NCI-H2196 (cell line): ENCODE data around the gene REXO4.
"Not testable (repeated sequence)": the region's sequence is repeated elsewhere in the genome, so short reads cannot be mapped to it uniquely, and the experiment has no call there.

Source experiments
- DNase-seq: peaks from one replicate; lab custom pipeline; 2025; ENCODE audit not compliant: unreplicated experiment; lab: John Stamatoyannopoulos, UW

The REXO4 gene

DNA sequence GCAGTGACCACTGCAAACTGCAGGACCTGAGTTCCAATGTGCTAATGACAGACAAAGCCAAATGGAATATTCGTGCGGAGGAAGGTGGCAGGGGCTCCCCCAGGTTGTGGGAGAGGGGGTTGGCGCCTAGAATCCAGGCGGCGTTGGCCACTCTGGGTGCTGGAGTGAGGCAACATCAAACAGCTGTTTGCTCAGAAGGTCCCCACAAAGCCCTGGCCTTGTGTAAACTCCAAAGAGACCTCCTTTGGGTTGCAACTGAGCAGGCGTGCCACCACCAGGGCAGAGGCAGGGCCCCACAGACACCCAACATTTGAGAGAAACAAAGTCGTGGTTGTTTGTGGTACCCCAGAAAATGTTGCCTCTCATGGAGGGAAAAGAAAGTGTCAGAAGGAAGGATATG is 27.1 kb downstream of the REXO4 start:
- DNase-seq = no peak

DNA sequence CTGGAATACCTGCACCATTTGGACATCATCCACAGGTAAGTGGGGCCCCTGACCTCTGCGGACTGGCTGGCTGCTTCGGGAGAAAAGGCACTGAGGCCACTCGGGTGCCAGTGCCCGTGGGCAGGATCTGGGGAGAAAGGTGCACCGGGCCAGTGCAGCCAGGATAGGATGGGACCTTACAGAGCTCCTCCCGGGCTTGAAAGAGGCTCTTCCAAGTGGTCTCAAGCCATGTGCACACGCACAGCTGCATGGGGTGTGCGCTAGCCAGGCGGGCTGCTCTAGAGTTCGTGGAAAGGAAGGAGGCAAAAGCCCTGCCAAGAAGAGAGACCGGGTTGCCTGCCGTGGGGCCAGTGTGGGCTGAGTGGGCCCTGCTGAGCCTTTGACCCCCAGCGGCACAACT is 28.2 kb downstream of the REXO4 start:
- no peak for DNase-seq

DNA sequence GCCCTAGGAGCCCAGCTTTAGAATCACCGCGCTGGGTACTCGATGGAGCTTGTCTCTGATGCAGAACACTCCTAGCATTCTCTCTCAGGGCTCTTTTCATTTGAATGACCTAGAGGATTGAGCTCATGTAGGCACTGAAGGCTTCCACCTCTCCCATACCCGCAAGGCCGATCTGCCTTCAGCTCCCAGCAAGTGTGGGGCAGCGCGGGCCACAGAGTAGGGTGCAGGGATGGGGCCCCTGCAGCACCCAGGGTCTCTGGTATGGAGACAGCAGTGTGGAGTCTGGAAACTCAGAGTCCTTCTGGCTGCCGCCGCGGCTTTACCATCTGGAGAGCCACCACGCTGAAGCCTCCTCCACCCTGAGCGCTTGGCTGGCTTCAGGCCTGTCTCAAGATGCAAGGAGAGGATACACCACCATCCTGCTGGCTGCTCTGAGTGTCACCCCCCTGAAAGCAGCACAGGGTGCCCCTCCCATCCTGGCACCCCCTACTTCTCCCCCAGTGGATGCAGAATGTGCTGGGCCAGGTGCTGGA is 28.7 kb downstream of the REXO4 start:
- no peak for DNase-seq

DNA sequence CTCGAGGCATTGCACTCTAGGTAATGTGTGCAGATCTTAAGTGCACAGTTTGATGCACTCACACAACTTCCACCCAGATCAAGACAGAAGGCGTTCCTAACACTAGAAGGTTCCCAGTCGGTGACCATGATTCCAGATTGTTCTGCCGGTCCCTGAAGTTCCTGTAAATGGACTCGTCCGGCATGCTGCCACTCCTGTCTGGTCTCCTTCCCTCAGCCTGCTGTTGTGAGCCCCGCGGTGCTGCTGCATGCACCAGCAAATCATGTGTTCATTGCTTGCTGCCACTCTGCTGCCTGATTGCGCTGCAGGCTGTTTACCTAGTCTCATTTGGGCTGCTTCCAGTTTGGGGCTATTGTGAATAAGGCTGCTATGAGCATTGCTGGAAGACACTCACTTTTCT is 30.1 kb downstream of the REXO4 start:
- DNase-seq = no peak

DNA sequence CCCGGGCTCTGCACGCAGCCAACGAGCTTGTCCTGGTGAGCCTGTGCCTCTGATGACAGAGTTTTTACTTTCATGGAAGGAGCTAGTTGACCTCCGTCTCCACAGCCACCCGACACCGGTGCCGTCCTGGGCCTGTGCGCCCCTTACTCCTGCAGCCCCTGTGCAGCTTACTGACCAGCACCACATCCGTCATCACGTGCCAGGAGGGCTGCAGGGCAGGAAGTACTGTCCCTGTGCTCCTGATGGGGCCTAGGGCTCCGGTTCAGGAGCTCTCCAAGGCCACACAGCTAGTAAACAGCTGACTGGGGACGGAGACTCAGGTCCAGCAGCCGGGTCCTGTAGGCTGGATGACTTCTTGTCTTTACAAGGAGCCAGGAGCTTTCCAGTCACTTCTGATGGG is 31.5 kb downstream of the REXO4 start:
- no peak for DNase-seq

DNA sequence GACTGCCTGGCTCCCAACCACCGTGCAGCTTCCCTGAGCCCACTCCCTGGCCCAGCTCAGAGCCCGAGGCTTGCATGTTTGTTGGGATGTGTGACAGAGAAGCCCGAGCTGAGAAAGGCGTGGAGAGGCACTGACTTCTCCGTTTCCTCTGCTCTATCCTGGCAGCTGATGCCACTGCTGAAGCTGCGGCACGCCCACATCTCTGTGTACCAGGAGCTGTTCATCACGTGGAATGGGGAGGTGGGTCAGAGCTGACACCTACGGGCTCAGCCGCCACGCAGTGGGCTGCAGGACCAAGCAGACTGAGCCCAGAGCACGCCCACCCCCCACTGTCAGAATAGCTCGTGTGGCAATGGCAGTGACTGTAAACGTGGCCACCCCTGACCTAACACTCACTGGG is 32.4 kb downstream of the REXO4 start:
- no peak for DNase-seq

DNA sequence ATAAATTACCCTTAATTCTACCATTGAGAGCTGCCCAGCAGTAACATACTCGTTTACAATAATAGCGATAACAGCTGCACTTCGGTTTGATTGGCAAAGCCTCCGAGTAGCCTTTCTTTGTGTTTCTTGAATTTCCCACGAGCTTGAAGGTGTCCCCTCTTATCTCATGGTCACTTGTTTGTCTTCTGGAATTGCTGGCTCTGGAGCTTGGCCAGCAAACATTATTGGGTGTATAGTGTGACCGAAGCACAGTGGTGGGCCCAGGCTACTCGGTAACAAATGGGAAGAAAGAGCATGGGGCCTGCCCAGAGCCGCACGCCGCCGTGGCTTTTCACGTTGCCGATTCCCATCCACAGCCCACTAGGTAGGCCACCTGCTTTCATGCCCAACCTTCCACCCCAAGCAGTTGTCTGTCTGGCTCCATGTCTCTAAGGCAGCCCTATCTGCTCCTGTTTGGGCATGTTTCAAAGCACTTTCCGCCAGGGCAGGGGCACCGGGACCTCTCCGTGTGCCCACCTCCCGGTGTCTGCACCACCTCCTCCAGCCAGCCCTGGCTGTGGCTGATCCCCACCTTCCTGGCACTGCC is 33.0 kb downstream of the REXO4 start:
- DNase-seq = no peak

DNA sequence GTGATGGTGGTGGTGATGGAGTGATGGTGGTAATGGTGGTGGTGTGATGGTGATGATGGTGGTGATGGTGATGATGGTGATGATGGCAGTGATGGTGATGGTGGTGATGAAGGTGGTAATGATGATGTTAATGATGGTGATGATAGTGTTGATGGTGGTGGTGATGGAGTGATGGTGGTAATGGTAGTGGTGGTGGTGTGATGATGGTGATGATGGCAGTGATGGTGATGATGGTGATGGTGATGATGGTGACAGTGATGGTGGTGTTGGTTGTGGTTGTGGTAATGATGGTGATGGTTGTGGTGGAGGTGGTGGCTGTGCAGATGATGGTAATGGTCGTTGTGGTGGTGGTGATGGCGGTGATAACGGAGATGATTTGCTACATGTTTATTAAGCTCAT is 34.4 kb downstream of the REXO4 start:
- DNase-seq = no peak

DNA sequence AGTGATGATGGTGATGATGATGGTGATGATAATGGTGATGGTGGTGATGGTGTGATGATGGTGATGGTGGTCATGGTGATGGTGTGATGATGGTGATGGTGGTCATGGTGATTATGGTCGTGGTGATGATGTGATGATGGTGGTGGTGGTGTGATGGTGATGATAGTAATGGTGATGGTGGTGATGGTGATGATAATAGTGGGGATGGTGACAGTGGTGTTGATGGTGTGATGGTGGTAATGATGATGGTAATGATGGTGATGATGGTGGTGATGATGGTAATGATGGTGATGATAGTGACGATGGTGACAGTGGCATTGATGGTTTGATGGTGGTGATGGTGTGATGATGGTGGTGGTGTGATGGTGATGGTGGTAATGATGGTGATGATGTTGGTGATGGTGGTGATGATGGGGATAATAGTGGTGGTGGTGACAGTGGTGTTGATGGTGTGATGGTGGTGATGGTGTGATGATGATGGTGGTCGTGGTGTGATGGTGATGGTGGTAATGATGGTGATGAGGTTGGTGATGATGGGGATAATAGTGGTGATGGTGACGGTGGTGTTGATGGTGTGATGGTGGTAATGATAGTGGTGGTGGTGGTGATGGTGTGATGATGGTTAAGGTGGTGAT is 35.2 kb downstream of the REXO4 start:
- DNase-seq = no peak

DNA sequence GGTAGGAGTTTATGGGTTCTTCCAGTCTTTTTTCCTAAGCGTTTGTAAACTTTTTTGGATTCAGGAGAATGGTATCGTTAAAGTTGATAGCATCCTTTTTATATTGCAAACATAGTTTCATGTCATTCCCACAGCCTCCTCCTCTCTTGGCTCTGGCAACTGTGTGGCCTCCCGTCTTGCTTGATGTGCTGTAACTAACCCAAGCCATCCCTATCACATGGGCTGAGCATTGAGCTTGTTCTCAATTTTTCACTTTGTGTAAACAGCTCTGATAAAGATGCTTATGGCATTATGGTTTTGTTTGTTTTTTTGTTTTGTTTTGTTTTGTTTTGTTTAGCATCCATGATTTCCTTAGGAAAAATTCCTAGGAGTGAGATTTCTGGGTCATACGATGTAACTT is 37.1 kb downstream of the REXO4 start:
- DNase-seq = no peak

DNA sequence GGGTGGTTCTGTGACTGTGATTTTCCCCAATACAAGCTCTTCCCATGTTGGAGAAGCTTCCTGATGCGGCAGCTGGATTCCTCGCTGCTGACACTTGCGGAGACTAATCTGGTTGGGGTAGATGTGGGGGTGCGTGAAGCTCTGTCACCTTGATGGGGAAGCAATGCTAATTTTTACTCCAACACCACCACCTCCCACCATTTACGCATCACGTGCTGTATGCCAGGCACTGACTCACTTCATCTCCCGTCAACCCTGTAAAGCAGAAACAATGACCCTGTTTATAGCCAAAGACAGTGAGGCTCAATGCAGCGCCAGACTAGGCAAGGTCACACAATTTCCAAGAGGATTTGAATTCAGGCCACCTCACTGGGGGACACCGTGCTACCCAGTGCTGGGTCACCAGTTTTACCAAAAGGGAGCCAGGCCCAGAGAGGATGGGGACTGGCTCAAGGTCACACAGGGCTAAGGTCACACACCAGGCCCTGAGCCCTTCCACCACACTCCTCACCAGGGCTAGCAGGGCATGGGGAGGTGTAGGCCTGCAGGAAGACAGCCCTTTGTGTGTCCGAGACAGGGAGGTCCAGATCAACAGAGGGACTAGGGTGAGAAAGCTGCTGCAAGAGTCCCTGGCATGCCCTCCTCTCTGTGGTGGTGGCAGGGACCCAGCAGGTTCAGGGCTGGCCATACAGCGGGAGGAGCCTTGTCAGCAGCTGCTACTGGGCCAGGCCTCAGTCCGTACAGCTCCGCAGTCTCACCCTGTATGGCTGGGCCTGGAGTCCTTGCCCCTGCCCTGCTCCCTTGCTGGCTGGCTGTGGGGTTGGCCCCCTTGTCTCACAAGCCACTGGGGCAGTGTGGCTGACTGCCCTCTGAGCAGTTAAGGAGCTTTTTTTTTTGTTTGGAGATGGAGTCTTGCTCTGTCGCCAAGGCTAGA is 38.4 kb downstream of the REXO4 start:
- DNase-seq = no peak

DNA sequence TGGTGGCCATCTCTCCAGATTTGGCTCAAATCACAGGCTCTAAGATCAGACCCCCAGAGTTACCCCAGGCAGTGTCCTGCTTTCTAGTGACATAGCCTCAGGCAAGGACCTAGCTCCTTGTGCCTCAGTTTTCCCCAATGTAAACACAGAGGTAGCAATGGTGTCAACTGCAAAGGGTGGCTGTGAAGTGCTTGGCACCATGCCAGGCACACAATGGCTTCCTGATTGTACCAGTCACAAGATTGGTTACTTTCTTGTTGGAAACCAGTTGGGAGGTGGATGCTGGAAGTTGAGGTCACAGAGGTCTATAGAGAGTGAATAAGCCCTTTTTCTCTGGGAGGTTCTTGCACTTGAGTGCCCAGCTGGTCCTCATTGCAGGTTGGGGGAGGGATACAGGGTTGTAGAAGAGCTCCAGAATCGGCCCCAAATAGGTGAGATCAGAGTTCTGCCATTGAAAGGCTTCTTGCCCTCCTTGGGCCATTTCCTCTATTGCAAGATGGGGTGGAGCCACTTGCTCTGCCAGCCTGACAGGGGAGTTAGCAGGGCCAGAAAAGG is 39.3 kb downstream of the REXO4 start:
- peak; percentile 24 for DNase-seq

DNA sequence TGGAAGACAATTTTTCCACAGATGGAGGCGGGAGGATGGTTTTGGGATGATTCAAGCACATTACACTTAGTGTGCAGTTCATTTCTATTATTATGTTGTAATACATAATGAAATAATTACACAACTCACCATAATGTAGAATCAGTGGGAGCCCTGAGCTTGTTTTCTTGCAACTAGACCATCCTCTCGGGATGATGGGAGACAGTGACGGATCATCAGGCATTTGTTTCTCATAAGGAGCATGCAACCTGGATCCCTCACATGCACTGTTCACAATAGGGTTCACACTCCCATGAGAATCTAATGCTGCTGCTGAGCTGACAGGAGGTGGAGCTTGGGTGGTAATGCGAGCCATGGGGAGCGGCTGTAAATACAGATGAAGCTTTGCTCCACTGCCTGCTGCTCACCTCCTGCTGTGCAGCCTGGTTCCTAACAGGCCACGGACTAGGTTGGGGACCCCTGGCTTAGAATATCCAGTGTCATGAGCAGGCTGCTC is 40.0 kb downstream of the REXO4 start:
- no peak for DNase-seq

DNA sequence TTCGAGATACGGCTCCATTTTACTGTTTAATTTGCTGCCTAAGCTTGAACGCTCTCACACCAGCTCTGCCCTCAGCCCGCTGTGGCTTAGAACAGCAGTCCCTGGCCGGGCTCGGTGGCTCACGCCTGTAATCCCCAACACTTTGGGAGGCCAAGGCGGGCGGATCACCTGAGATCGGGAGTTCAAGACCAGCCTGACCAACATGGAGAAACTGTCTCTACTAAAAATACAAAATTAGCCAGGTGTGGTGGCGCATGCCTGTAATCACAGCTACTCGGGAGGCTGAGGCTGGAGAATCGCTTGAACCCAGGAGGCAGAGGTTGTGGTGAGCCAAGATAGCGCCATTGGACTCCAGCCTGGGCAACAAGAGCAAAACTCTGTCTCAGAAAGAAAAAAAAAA is 40.5 kb downstream of the REXO4 start:
- DNase-seq = not testable (repeated sequence)

DNA sequence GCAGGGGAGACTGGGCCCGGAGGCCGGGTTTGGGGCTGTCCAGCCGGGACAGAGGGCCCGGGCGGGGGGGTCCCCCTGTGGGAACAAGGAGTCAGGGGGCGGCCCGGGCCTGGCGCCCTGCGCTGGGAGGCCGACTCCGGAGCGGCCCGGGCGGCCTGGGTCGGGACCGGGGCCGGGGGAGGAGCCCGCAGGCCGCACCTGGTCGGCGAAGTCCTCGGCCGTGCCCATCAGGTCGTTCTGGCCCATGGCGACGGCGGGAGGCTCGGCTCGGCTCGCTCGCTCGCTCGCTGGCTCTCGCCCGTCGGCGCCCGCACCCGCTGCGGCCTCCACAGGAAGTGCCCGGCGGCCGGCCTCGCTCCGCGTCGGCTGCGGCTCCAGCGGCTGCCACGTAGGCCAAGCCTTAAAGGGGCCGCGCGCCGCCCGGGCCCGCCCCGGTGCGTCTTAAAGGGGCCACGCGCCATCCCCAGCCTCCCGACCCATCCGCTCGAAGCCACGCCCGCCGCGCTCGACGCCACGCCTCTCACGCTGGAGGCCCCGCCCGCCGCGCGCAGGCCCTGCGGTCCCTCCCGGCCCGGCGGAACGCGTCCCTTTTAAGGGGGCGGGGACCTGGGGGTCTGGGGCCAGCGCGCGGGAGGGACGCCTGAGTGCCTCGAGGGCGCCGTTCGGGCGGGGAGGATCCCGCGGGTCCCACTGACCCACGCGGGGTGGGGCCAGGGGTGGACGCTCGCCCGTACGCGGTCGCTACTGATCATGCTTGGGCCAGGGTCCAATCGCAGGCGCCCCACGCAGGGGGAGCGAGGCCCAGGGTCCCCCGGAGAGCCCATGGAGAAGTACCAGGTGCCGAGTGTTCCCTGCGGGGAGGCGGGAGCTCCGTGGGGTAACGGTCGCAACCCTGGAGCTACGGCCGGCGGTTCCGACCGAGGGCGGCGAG is 41.8 kb downstream of the REXO4 start, which contains the start of the genes STKLD1 and SURF4:
Gene STKLD1, plus strand, starts transcription at position 643 of the 931 bp plus-strand sequence. Its CDS starts 108 bp downstream, at position 751.
Gene SURF4, minus strand, starts transcription at position 337 of the 931 bp plus-strand sequence. Its CDS starts 91 bp downstream, at position 246.
- peak; percentile 96 for DNase-seq

DNA sequence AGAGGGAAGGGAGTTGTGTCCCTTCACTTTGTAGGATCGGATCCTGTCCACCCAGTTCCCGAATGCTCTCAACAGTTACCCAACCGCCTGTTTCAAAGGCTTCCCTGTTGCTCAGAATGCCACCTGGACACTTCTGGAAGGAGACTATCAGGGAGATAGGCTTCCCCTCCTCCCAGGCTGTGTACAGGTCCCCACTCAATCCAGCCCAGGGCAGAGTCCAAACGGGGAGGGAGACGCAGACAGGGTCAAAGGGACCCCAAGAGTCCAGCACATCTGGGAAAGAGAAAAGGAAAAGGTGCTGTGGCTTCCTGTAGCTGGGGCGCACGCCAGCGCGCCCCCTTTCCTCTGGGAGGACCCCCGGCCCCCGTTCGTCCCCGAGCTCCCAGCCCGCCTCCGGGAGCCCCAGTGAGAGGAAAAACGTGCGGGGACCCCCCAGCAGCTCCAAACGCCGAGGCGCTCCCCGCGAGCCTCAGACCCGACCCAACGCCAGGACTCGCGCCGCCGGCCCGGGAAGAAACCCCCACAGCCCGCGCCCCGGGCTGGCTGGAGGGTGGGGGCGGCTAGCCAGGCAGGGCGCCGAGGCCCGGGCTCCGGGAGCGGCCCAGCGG is 42.6 kb downstream of the REXO4 start:
- DNase-seq = no peak

DNA sequence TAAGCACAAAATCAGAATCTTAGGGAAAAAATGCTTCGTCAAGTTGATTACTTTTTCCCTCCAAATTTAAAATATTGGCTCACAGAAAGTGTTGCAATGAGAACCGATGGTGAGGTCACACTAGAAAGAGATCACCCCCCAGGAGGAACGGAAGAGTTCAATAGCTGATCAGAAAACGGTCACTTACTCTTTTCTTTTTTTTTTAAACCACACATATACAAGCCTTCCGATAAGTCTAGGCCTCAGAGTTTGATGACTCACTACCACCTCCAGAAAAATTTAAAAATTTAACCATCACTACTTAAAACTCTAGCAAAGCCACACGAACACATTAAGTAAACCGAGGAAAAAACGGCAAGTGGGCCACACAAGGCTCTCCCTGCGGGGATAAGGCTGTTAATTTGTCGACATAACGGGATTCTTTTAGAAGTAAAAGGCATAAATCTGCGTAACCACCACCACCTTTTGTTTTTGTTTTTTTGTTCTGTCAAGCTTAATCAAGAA is 43.1 kb downstream of the REXO4 start:
- DNase-seq = no peak

DNA sequence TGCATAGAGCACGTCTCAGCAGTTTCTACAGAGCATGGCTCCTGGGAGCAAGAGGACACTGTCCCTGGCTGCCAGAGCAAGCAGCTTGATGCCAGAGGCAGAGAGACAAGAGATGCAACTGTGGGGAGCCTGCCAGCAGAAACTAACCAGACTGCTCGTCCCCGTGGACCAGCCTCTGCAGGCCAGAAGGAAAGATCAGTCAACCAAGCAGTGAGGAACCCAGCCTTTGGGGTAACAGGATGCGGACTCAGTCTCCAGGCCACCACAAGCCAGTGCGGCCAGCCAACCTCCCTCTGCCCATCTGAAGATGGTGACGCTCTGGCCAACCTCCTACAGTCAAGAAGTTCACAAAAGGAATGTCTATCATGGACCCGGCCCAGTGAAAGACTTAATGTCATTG is 45.7 kb downstream of the REXO4 start:
- no peak for DNase-seq

DNA sequence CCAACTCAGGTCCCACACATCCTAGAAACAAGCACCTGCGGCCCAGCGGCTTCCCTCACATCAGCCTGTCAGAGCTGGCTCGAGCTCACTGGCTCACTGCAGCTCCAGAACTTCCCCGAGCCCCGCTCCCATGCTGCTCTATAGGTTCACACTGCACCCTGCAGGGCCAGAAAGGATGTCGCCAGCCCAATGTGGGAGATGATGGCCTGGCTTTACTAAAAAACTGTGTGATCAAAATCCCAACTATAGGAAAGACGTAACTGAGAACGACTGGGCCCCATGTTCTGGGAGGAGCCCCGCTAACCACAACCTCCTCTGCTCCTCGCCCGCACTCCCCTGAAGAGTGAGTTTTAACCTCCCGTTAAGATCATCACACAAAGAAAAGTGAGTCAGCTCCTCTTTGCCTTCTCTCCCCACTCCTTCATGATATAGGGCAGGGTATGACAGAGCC is 46.5 kb downstream of the REXO4 start:
- no peak for DNase-seq
